Measurements from ENCODE around the gene ZNF431.

Gene ZNF431

DNA sequence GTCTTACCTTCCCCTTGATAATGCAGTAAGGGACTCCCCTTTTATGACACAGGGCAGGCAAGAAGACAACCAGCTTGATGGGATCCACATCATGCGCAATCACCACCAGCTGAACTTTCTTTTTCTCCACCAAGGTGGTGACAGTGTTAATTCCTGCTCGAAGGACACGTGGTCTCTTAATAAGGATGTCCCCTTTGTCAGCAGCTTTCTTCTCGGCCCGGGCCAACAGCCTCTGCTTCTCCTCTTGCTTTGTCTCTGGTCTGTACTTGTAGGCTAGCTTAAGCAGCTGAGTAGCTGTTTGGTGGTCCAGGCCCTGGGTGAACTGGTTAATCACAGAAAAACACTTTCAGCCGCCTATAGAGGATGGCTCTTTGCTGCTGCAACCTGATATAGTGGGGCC lies 8.0 kb downstream of the ZNF431 start:
- TF ChIP-seq, protein P1, sequence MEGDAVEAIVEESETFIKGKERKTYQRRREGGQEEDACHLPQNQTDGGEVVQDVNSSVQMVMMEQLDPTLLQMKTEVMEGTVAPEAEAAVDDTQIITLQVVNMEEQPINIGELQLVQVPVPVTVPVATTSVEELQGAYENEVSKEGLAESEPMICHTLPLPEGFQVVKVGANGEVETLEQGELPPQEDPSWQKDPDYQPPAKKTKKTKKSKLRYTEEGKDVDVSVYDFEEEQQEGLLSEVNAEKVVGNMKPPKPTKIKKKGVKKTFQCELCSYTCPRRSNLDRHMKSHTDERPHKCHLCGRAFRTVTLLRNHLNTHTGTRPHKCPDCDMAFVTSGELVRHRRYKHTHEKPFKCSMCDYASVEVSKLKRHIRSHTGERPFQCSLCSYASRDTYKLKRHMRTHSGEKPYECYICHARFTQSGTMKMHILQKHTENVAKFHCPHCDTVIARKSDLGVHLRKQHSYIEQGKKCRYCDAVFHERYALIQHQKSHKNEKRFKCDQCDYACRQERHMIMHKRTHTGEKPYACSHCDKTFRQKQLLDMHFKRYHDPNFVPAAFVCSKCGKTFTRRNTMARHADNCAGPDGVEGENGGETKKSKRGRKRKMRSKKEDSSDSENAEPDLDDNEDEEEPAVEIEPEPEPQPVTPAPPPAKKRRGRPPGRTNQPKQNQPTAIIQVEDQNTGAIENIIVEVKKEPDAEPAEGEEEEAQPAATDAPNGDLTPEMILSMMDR (IDR thresholded peaks at IDR 0.05), result no peak

DNA sequence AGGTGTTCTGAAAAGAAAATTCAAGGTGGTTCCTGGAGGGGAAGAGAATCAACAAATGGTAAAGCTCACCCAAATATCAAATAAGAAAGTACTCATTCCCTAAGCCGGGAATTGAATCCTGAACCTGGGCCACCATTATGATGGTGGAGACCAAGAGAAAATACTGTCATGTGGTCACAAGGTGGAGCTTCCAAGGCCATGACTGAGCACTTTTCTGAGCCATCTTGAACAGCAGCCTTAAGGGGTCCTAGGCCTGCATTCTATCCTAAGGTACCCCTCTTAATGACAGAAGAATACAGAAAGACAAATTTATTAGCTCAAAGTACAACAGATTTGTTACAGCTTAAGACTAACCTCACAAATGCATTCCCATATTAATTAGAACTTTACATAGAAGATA lies 9.6 kb downstream of the ZNF431 start:
- TF ChIP-seq, protein P1 (IDR thresholded peaks at IDR 0.05), result no peak

DNA sequence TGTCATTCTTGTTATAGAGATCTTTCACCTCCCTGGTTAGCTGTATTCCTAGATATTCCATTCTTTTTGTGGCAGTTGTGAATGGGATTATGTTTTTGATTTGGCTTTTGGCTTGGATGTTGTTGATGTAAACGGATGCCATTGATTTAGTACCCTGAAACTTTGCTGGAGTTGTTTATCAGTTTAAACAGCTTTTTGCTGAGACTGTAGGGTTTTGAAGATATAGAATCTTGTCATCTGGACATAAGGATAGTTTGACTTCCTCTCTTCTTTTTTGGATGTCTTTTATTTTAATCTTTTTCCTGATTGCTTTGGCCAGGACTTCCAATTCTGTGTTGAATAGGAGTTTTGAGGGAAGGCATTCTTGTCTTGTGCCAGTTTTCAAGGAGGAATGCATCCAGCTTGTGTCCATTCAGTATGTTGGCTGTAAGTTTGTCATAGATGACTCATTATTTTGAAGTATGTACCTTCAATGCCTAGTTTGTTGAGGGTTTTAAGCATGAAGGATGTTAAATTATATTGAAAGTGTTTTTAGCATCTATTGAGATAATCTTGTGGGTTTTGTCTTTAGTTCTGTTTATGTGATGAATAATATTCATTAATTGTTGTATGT lies 16.8 kb downstream of the ZNF431 start:
- TF ChIP-seq, protein P1 (IDR thresholded peaks at IDR 0.05), result no peak

DNA sequence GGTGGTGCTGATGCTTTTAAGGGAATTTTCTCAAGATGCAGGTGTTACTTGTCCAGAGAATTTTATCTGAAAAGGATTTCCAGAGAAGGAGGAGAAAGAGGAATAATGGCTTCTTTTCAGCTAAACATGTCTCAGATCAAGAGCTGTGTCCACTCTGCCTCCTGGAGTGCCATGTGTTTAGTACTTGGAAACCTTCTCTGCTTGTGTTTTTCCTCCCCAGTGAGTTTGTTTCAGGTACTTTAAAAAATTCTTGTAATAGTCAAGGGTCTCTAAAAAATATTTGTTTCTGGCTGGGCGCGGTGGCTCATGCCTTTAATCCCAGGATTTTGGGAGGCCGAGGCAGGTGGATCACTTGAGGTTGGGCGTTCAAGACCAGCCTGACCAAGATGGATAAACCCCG lies 22.7 kb downstream of the ZNF431 start:
- TF ChIP-seq, protein P1 (IDR thresholded peaks at IDR 0.05), result no peak

DNA sequence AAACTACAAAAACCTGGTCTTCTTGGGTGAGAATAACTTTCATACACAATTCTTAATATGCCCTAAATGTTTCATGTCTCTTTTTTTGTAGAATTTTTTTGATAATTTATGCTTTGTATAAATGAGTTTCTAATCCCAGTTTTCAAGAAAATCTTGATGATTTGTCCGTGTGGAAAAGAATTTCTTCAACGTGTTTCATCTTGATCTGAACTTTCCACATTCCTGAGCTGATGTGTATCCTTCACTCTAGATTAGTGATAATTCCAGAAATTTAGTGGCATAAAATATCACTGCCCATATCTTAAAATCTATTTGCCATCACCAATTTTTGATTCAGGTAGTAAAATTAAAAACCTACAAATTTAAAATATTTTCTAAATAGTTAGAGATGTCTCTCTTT lies 24.6 kb downstream of the ZNF431 start:
- TF ChIP-seq, protein P1 (IDR thresholded peaks at IDR 0.05), result no peak

DNA sequence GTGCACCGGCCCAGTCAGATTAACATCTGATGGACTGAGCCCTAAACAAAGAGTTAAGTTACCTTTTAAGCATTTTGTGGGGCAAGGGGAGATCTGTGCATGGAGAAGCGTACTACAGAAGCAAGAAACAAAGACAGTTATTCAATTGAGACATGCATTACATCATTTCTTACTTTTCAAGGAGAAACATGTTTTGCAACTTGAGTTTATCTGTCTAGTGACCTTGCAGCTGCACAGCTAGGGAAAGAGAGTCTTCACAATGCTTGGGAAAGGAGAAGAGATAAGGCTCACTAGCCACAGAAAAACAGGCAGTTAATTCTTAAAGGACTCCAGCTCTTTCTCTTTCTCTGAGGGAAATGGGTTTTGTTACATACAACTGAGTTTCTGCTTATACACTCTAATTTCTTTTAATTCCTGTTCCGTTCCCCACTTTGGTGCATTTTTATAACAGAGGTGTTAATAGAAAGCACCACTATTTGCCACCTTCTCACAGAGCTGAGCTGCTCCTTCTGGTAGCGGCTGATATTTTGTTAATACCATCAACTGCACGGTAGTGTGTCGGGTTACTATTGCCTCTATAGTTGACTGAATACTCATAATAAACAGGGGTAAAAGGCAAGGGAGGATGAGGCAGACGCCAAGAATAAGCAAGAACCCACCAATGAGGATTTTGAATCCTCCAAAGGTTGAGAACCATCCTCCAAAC lies 55.9 kb downstream of the ZNF431 start:
- TF ChIP-seq, protein P1 (IDR thresholded peaks at IDR 0.05), result no peak

DNA sequence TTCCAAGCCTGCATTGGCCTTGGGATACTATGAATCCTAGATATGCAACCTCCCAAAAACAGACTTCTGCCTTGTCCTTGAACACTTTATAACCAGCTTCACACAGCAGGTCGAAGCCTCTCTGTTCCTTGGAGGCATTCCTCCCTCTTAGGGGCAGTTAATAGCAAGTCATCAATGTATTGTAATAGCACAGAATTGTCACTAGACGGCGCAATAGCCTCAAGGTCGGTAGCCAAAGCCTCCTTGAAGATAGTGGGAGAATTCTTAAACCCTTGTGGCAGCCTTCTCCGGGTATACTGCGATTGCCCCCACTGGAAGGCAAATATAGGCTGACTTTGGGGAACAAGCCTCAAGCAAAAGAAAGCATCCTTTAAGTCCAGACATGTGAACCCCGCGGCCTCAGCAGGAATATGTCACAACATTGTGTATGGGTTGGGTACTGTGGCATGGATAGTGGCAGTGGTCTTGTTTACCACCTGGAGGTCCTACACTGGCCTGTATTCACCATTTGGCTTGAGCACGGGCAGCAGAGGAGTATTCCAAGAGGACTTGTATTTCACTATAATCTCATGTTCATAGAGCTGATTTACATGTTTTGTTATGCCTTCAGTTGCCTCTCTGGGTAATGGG lies 61.1 kb downstream of the ZNF431 start:
- TF ChIP-seq, protein P1 (IDR thresholded peaks at IDR 0.05), result peak; percentile 81
